Body of pancreas (tissue), 4 donors: ENCODE measurements around the gene GSTK1.

ENCODE experiments used
- POLR2A ChIP-seq, 3 donors: fragments of 450-650 bp; IDR thresholded peaks; one replicate each; pipeline ENCODE4 v1.6.1; 2016; ENCODE audit warnings: antibody characterized with exemption in 3 of 3, mild to moderate bottlenecking in 2 of 3
- TF ChIP-seq, protein P1 (sequence below), 7 experiments: fragments of 450-650 bp in 4 of 7; fragments of 200-600 bp in 3 of 7; sonication (generic) in 3 of 7; IDR thresholded peaks; one replicate each; pipeline ENCODE4 v1.5.1; 2016 to 2019; ENCODE audit warnings: antibody characterized with exemption in 7 of 7

DNA sequence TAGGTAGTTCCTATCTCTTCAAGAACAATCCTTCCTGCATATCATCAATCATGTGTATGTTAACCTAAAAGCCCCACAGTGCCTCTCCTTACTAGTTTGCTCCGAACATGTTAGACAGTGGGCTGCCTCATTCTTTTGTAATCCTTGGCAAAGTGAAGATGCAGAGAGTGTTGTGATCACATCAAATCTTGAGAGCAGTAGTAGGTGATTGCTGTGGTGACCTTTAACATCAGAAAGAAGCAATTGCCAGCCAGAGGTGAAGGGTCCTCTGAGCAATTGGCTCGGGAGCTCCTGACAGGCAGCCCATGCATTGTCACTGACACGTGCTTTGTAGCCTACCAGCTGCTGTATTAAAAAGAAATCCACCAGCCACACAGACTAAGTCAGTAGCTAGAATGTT lies 19.6 kb upstream of the GSTK1 start:
- TF ChIP-seq, protein P1, sequence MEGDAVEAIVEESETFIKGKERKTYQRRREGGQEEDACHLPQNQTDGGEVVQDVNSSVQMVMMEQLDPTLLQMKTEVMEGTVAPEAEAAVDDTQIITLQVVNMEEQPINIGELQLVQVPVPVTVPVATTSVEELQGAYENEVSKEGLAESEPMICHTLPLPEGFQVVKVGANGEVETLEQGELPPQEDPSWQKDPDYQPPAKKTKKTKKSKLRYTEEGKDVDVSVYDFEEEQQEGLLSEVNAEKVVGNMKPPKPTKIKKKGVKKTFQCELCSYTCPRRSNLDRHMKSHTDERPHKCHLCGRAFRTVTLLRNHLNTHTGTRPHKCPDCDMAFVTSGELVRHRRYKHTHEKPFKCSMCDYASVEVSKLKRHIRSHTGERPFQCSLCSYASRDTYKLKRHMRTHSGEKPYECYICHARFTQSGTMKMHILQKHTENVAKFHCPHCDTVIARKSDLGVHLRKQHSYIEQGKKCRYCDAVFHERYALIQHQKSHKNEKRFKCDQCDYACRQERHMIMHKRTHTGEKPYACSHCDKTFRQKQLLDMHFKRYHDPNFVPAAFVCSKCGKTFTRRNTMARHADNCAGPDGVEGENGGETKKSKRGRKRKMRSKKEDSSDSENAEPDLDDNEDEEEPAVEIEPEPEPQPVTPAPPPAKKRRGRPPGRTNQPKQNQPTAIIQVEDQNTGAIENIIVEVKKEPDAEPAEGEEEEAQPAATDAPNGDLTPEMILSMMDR (IDR thresholded peaks at IDR 0.05): no peak
- TF ChIP-seq POLR2A (IDR thresholded peaks at IDR 0.05): no peak
